Measurements from ENCODE around the gene SDF2L1.
"Not testable (repeated sequence)": the region's sequence is repeated elsewhere in the genome, so short reads cannot be mapped to it uniquely, and the experiment has no call there.

SDF2L1 gene

DNA sequence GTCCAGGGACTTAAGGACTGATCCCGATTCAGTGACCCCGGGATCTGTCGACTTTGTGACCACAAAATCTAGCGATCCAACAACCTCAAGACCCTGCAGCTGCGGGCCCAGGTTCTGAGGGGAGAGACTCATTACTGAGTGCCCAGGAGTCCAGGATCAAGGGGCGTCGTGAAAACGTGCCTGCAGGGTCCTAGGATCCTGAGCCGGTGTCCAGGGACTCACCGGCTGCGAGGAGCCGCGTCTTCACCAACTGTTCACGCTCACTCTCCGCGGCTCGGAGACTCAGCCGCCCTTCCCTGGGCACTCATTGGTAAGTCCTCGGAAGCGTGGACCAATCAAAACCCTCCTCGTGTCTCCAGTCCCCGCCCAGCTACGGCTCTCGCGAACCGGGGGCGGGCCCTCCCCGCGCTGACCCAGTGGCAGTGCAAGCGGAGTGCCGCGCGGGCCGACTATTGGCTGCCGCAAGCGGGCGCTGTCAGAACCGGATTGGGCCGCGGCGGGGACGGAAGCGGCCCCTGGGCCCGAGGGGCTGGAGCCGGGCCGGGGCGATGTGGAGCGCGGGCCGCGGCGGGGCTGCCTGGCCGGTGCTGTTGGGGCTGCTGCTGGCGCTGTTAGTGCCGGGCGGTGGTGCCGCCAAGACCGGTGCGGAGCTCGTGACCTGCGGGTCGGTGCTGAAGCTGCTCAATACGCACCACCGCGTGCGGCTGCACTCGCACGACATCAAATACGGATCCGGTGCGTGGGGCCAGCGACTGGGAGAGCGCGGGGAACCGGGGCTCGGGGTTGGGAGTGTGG lies at the start of gene SDF2L1:
Gene SDF2L1 (plus strand): TSS at position 514 of the 795 bp plus-strand sequence. CDS start 35 bp downstream, at position 549.
- peak; percentile 91 for DNase-seq

GRCh38 chr22:21592422-21592821 lies 49.7 kb upstream of the SDF2L1 start:
- DNase-seq = no peak

DNA sequence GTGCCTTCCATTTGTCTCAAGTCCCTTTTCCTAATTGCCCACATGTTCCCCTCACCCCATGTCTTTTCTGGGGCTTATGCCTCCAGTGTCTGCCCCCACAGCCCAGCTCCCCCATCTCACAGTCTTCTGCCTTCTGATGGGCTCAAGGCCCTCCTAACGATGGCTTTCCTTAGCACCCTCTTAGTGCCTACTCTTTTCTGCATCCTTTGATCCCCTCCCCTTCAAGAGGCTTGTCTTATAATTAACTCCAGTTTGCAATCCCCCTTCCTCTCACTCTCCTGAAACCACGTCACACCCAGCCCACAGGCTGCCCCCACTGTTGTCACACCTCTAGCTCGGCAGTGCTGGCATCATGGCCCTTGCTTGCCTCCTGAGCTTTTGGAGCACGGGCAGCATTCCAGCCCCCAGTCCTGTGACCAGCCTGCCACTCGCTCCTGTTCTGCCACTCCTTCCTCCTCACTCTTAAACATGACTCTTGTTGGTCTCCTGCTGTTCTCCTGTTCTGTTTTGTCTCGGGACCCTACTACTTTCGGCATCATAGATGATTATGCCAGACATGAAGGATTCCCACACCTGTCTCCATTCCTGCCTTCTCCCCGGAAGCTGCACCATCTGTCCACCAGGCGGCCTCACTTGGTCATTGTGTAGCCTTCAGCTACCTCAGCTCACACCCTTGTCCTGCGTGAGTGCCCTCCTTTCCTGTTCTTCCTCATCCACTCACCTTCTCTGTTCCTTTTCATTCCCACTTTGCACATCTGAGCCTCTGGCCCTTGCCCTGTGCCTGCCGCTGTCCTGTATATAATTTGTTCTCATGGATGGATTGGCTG lies 48.5 kb upstream of the SDF2L1 start:
- DNase-seq = no peak

DNA sequence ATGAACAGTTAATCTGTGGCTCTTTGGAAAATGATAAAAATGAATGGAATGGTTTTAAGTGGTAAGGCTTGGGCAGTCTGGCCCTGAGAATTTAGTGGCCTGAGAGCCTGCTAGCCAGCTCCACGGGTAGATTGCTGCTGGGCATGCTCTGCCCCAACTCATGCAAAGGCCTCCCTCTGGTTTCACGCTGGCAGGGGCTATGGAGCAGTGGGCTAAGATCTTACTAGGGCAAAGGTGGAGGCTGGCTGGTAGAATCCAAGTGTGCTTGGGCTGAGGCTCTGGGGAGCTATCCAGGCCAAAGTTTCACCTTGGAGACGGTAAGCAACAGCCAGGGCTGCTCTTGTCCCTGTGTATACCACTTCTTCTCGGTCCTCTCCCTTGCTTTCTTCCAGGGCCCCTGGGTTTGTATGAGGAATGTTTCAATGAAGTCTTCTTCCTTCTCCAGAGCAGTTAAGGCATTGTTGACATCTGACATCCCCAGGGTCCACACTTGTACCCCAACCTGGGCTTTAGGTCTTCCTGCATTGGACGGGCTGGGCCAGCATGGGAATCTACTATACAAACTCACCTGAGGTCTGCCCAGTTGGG lies 47.1 kb upstream of the SDF2L1 start:
- no peak for DNase-seq

DNA sequence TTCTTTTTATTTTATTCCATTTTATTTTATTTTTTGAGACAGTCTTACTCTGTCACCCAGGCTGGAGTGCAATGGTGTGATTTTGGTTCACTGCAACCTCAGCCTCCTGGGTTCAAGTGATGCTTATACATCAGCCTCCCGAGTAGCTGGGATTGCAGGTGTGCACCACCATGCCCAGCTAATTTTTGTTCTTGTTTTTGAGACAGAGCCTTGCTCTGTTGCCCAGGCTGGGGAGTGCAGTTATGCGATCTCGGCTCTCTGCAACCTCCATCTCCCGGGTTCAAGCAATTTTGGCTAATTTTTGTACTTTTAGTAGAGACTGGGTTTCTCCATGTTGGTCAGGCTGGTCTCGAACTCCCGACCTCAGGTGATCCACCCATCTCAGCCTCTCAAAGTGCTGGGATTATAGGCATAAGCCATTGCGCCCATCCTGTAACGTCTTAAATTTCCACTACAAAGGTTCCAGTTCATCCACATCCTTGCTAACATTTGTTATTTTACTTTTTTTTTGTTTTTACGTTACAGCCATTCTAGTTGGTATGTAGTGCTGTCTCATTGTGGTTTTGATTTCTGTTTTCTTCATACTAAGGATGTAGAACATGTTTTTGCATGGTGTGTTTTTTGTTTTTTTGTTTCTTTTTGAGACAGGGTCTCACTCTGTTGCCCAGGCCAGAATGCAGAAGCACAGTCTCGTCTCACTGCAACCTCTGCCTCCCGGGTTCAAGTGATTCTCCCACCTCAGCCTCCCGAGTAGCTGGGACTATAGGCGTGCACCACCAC lies 45.6 kb upstream of the SDF2L1 start:
- DNase-seq = not testable (repeated sequence)

- no peak for DNase-seq
Observed at GRCh38 chr22:21598302-21598701, 43.8 kb upstream of the SDF2L1 start.

DNA sequence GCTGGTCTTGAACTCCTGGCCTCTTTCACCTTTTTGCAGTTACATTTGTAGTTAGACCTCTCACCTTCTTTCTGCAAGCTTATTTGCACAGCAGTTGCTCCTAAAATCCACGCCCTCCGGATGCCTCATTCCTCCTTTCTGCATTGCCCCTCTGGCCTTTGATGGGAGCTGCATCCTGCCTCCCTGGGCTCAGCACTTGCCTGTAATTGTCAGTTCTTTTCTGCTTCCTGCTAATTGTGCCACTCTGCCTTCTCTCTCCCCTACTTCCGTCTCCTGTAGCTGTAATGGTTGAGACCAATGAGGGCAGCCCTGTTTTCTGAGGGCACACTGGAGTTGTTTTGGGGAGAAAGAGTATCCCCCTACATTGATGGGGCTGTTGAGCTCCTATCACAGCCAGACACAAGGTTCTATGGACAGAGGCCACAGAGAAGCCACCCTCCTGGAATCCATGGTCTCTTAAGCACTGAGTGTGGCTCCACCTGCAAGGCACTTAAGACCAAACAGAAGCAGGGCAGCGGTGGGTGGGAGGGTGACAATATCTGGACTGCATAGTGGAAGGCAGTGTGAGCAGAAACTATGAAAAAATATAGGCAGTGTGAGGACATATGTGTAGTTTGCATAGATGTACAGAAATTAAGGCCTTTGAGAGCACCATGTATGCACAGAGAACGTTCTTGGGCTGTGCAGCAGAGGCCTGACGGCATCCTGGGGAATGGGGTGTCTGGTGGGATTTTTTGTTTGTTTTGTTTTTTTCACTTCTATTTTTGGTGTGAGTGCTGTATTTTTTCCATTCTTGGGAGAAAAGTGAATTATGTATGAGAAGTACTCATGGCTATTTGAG lies 42.8 kb upstream of the SDF2L1 start:
- no peak for DNase-seq

GRCh38 chr22:21602579-21602978 lies 39.5 kb upstream of the SDF2L1 start:
- DNase-seq = no peak

DNA sequence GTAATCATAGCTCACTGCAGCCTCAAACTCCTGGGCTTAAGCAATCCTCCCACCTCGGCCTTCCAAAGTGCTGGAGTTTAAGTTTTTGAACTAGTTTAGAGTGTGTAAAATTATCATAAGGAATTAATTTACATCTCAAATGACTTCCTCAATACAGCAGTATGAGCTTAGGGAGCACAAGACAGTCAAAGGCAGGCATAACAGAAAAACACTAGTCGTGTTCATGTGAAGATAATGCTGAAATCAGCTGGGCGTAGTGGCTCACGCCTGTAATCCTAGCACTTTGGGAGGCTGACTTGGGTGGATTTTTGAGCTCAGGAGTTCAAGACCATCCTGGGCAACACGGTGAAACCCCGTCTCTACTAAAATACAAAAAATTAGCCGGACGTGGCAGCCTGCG lies 38.1 kb upstream of the SDF2L1 start:
- no peak for DNase-seq

DNA sequence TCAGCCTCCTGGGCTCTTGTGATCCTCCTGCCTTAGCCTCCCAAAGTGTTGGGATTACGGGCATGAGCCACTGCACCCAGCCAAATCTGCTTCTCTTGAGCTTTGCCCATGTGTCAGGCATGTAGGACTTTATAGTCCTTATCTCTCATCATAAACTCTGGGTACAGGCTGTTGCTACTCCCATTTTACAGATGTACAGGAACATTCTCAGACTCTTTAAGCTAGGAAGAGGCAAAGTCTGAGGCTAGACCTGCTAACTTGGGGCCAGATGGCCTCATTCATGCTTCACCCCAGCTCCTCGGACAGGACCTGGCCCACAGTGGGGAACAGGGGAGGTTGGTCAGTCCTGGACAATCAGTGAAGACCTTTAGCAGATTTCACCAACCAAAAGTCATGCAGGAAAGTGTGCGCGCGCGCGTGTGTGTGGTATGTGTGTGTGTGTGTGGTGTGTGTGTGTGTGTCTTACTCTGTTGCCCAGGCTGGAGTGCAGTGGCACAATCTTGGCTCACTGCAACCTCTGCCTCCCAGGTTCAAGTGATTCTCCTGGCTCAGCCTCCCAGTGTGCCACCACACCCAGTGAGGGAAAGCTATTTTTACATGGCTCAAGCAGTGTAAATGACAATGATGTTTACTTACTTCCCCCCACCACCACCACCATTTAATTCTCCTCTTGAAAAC lies 36.1 kb upstream of the SDF2L1 start:
- no peak for DNase-seq

DNA sequence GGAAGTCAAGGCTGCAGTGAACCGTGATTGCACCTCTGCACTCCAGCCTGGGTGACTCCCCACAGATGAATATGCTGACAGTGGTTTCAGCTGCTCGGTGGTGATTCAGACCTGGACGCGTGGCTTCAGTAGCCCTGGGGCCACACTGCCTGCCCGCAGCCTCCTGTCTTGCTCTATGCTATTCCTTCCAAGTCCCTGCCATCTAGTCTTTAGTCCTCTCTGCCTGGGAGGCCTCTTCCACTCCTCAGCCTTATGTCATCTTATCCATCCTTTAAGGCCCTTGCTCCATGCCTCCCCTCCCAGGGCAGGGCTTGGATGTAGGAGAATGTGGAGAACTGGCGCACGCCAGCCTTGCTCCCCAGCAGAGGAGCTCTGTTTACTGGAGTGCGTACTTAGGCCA lies 35.3 kb upstream of the SDF2L1 start:
- no peak for DNase-seq

GRCh38 chr22:21609556-21610157 lies 32.4 kb upstream of the SDF2L1 start:
- DNase-seq = not testable (repeated sequence)

DNA sequence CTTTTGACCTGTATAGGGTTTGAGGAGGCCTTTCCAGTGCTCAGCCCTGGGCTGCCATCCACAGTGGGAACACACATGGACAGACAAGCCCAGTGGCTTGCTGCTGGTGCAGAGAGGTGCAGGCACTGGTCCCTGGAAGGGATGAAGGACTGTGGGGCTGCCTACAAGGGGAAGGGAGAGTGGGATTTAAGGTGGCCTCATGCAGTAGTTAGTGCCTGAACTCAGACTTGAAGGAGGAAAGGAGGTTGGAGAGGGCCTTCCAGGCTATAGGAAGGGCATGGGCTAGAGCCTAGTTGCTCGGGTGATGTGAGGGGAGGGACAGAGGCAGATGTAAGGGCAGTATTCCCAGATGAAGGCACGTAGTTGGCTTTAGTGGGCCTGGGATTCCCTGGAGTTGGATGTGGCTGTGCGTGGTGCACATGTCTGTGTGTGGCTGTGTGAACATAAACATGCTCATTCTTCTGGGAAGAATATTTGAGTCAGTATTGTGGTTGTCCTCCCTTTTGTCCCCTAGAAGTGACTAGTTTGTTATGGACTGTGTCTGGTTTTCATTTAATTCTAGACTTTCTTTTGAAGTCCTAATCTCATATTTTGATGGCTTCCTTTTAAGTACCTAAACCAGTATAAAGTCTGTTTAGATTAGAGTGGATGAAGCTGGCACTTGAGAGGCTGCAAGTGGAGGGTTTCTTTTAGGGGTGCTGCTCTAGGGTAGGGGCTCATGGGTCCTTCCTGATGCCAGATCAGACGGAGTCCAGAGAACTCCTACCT lies 30.7 kb upstream of the SDF2L1 start:
- no peak for DNase-seq

DNA sequence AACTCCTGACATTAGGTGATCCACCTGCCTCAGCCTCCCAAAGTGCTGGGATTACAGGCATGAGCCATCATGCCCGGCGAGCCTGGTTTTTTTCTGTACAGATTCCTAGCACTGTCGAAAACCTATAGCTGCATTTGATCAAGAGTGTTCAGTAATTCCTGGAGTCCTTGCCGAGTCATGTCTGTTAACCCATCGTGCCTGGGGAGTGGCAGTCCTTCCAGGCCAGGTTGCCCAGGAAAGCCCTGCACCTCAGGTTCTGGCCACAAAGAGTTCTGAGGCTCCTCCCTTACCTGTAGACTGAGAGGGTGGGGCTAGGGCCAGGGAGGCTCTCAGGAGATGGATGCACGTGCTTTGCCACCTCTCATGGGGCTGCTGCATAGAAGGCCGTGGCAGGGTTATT lies 29.2 kb upstream of the SDF2L1 start:
- DNase-seq = no peak

DNA sequence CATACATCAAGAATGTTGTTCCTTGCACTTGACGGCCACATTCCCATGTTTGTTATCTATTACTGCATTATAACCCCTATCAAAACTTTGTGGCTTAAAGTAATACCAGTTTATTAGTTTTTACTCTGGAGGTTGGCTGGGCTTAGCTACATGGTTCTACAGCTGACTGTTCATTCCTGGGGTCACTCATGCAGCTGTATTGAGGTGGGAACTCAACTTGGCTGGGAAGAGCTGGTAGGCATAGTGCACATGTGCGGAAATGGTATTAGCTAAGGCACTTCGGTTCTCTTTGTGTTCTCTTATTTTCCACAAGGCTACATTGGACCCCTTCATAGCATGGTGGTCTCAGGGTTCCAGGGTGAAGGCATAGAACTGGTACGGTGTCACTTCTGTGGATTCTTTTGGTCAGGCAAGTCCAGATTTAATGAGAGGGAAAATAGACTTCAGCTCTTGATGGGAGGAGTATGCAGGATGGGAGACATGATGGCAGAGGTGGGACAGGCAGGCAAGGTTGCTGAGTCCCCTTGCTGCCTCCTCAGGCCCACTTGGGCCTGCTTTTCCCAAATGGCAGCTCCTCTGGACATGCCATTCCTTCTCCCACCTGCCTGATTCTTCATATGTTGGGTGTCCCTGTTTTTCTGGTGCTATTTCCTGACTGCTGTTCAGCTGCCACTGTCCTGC lies 28.4 kb upstream of the SDF2L1 start:
- DNase-seq = no peak

- DNase-seq = no peak
Observed at GRCh38 chr22:21615731-21616130, 26.4 kb upstream of the SDF2L1 start.

DNA sequence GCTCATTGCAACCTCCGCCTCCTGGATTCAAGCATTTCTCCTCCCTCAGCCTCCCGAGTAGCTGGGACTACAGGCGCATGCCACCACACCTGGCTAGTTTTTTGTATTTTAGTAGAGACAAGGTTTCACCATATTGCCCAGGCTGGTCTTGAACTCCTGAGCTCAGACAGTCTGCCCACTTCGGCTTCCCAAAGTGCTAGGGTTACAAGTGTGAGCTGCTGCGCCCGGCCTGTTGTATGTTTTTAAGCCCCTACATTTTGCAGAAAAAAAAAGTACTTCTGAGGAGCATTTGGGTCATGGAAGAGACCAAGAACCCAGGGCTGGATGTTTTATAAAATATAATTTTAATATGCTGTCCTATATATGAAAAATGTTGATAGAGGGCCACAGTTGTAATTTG lies 24.8 kb upstream of the SDF2L1 start:
- not testable (repeated sequence) for DNase-seq

- DNase-seq = no peak
Observed at GRCh38 chr22:21621025-21621424, 21.1 kb upstream of the SDF2L1 start.

Data from NCI-H748 treated with DMSO at 0.1 percent for 48 hours (cell line).